ENCODE measurements around the gene ARFGAP2. TPM values are rescaled to one million over a fixed set of nuclear protein-coding genes. Genes with fewer than 3 reads are reported as not detected.

ARFGAP2 gene
- total RNA-seq, 1 donor: 182 TPM

- Histone ChIP-seq H3K9me3 (ENCODE audit: low read depth, low read length) (no peaks in the 10 kb centered on the region), H3K4me1 (ENCODE audit: insufficient read depth, low read length) (peaks cover 34% of the 10 kb centered on the region)
These were observed 24.3 kb downstream of the ARFGAP2 start for GRCh38 chr11:47152126-47152952.

GRCh38 chr11:47149782-47150181 is 26.9 kb downstream of the ARFGAP2 start:
- Histone ChIP-seq H3K9me3 (ENCODE audit: low read depth, low read length) (no peaks in the 10 kb centered on the region), H3K4me3 (ENCODE audit: low read length) (no peak overlapping the region), H3K4me1 (ENCODE audit: insufficient read depth, low read length) (peaks cover 20% of the 10 kb centered on the region), H3K27me3 (ENCODE audit: insufficient read depth, low read length) (no peaks in the 10 kb centered on the region)

More at GRCh38 chr11:47152126-47152952, 24.3 kb downstream of the ARFGAP2 start:
- Histone ChIP-seq H3K4me3 (ENCODE audit: low read length) (no peak overlapping the region), H3K27me3 (ENCODE audit: insufficient read depth, low read length) (no peaks in the 10 kb centered on the region)

- H3K27me3 ChIP-seq (ENCODE audit: insufficient read depth, low read length): no peaks in the 10 kb centered on the region
- no peaks in the 10 kb centered on the region for H3K9me3 ChIP-seq (ENCODE audit: low read depth, low read length)
- no peak overlapping the region for H3K4me3 ChIP-seq (ENCODE audit: low read length)
- peaks cover 18% of the 10 kb centered on the region for H3K4me1 ChIP-seq (ENCODE audit: insufficient read depth, low read length)
These were observed 27.7 kb downstream of the ARFGAP2 start for GRCh38 chr11:47148903-47149531.

GRCh38 chr11:47148270-47148669 is 28.4 kb downstream of the ARFGAP2 start:
- Histone ChIP-seq H3K4me3 (ENCODE audit: low read length) (no peak overlapping the region), H3K9me3 (ENCODE audit: low read depth, low read length) (no peaks in the 10 kb centered on the region), H3K27me3 (ENCODE audit: insufficient read depth, low read length) (no peaks in the 10 kb centered on the region), H3K4me1 (ENCODE audit: insufficient read depth, low read length) (peaks cover 11% of the 10 kb centered on the region)

GRCh38 chr11:47147681-47148080 is 29.0 kb downstream of the ARFGAP2 start:
- H3K4me1 ChIP-seq (ENCODE audit: insufficient read depth, low read length): peaks cover 5% of the 10 kb centered on the region
- H3K4me3 ChIP-seq (ENCODE audit: low read length): no peak overlapping the region
- no peaks in the 10 kb centered on the region for H3K27me3 ChIP-seq (ENCODE audit: insufficient read depth, low read length)
- no peaks in the 10 kb centered on the region for H3K9me3 ChIP-seq (ENCODE audit: low read depth, low read length)

GRCh38 chr11:47147250-47147649 is 29.4 kb downstream of the ARFGAP2 start:
- peaks cover under 1% of the 10 kb centered on the region for H3K4me1 ChIP-seq (ENCODE audit: insufficient read depth, low read length)
- no peaks in the 10 kb centered on the region for H3K27me3 ChIP-seq (ENCODE audit: insufficient read depth, low read length)
- H3K4me3 ChIP-seq (ENCODE audit: low read length): no peak overlapping the region
- H3K9me3 ChIP-seq (ENCODE audit: low read depth, low read length): no peaks in the 10 kb centered on the region

- Histone ChIP-seq H3K4me3 (ENCODE audit: low read length) (no peak overlapping the region), H3K4me1 (ENCODE audit: insufficient read depth, low read length) (no peaks in the 10 kb centered on the region), H3K27me3 (ENCODE audit: insufficient read depth, low read length) (no peaks in the 10 kb centered on the region), H3K9me3 (ENCODE audit: low read depth, low read length) (no peaks in the 10 kb centered on the region)
These were observed 32.1 kb downstream of the ARFGAP2 start for GRCh38 chr11:47144541-47144940.

GRCh38 chr11:47143322-47143721 is 33.4 kb downstream of the ARFGAP2 start:
- Histone ChIP-seq H3K4me1 (ENCODE audit: insufficient read depth, low read length) (no peaks in the 10 kb centered on the region), H3K27me3 (ENCODE audit: insufficient read depth, low read length) (no peaks in the 10 kb centered on the region), H3K9me3 (ENCODE audit: low read depth, low read length) (no peaks in the 10 kb centered on the region), H3K4me3 (ENCODE audit: low read length) (no peak overlapping the region)

GRCh38 chr11:47139878-47140277 is 36.8 kb downstream of the ARFGAP2 start:
- no peaks in the 10 kb centered on the region for H3K9me3 ChIP-seq (ENCODE audit: low read depth, low read length)

GRCh38 chr11:47137476-47137875 is 39.2 kb downstream of the ARFGAP2 start:
- Histone ChIP-seq H3K9me3 (ENCODE audit: low read depth, low read length) (no peaks in the 10 kb centered on the region), H3K4me1 (ENCODE audit: insufficient read depth, low read length) (no peaks in the 10 kb centered on the region), H3K4me3 (ENCODE audit: low read length) (no peak overlapping the region), H3K27me3 (ENCODE audit: insufficient read depth, low read length) (no peaks in the 10 kb centered on the region)

More at GRCh38 chr11:47139878-47140277, 36.8 kb downstream of the ARFGAP2 start:
- Histone ChIP-seq H3K4me1 (ENCODE audit: insufficient read depth, low read length) (no peaks in the 10 kb centered on the region), H3K4me3 (ENCODE audit: low read length) (no peak overlapping the region), H3K27me3 (ENCODE audit: insufficient read depth, low read length) (no peaks in the 10 kb centered on the region)

GRCh38 chr11:47136921-47137320 is 39.8 kb downstream of the ARFGAP2 start:
- no peaks in the 10 kb centered on the region for H3K4me1 ChIP-seq (ENCODE audit: insufficient read depth, low read length)
- no peaks in the 10 kb centered on the region for H3K9me3 ChIP-seq (ENCODE audit: low read depth, low read length)
- H3K27me3 ChIP-seq (ENCODE audit: insufficient read depth, low read length): no peaks in the 10 kb centered on the region
- H3K4me3 ChIP-seq (ENCODE audit: low read length): no peak overlapping the region

GRCh38 chr11:47136327-47136726 is 40.4 kb downstream of the ARFGAP2 start:
- Histone ChIP-seq H3K9me3 (ENCODE audit: low read depth, low read length) (no peaks in the 10 kb centered on the region), H3K4me1 (ENCODE audit: insufficient read depth, low read length) (no peaks in the 10 kb centered on the region), H3K4me3 (ENCODE audit: low read length) (no peak overlapping the region), H3K27me3 (ENCODE audit: insufficient read depth, low read length) (no peaks in the 10 kb centered on the region)

GRCh38 chr11:47132981-47133380 is 43.7 kb downstream of the ARFGAP2 start:
- Histone ChIP-seq H3K4me3 (ENCODE audit: low read length) (no peak overlapping the region), H3K4me1 (ENCODE audit: insufficient read depth, low read length) (no peaks in the 10 kb centered on the region), H3K27me3 (ENCODE audit: insufficient read depth, low read length) (no peaks in the 10 kb centered on the region), H3K9me3 (ENCODE audit: low read depth, low read length) (no peaks in the 10 kb centered on the region)

- Histone ChIP-seq H3K9me3 (ENCODE audit: low read depth, low read length) (no peaks in the 10 kb centered on the region), H3K4me3 (ENCODE audit: low read length) (no peak overlapping the region), H3K4me1 (ENCODE audit: insufficient read depth, low read length) (no peaks in the 10 kb centered on the region), H3K27me3 (ENCODE audit: insufficient read depth, low read length) (no peaks in the 10 kb centered on the region)
These were observed 44.2 kb downstream of the ARFGAP2 start for GRCh38 chr11:47132490-47132889.

GRCh38 chr11:47131136-47131535 is 45.5 kb downstream of the ARFGAP2 start:
- H3K9me3 ChIP-seq (ENCODE audit: low read depth, low read length): no peaks in the 10 kb centered on the region
- H3K4me1 ChIP-seq (ENCODE audit: insufficient read depth, low read length): no peaks in the 10 kb centered on the region
- H3K27me3 ChIP-seq (ENCODE audit: insufficient read depth, low read length): no peaks in the 10 kb centered on the region
- no peak overlapping the region for H3K4me3 ChIP-seq (ENCODE audit: low read length)

GRCh38 chr11:47130543-47130942 is 46.1 kb downstream of the ARFGAP2 start:
- H3K27me3 ChIP-seq (ENCODE audit: insufficient read depth, low read length): no peaks in the 10 kb centered on the region
- no peaks in the 10 kb centered on the region for H3K4me1 ChIP-seq (ENCODE audit: insufficient read depth, low read length)
- H3K9me3 ChIP-seq (ENCODE audit: low read depth, low read length): no peaks in the 10 kb centered on the region
- H3K4me3 ChIP-seq (ENCODE audit: low read length): no peak overlapping the region

Measured in mononuclear cell (primary cell).